ENCODE data around the gene GABARAPL1.
"Not testable (repeated sequence)": the region's sequence is repeated elsewhere in the genome, so short reads cannot be mapped to it uniquely, and the experiment has no call there.

The GABARAPL1 gene

GRCh38 chr12:10212739-10213131 lies at the start of gene GABARAPL1:
Gene GABARAPL1, plus strand, starts transcription at chr12:10212877. Its CDS starts 253 bp downstream, at chr12:10213130.
- DNase-seq, result peak; percentile 89

- no peak for DNase-seq
Observed at GRCh38 chr12:10163084-10163483, 49.6 kb upstream of the GABARAPL1 start.

- DNase-seq, result no peak
Observed at GRCh38 chr12:10165421-10165820, 47.3 kb upstream of the GABARAPL1 start.

- no peak for DNase-seq
Observed at GRCh38 chr12:10167599-10167998, 45.1 kb upstream of the GABARAPL1 start.

- no peak for DNase-seq
Observed at GRCh38 chr12:10169104-10169503, 43.6 kb upstream of the GABARAPL1 start.

GRCh38 chr12:10170216-10170615 lies 42.5 kb upstream of the GABARAPL1 start:
- no peak for DNase-seq

- no peak for DNase-seq
Observed at GRCh38 chr12:10171973-10172728, 40.5 kb upstream of the GABARAPL1 start, which contains the start of gene OLR1. Gene OLR1, minus strand, starts transcription at chr12:10172132. Its CDS starts 55 bp downstream, at chr12:10172077.

- DNase-seq, result no peak
Observed at GRCh38 chr12:10174986-10175614, 37.6 kb upstream of the GABARAPL1 start.

- DNase-seq, result no peak
Observed at GRCh38 chr12:10175846-10176636, 36.6 kb upstream of the GABARAPL1 start.

- DNase-seq, result no peak
Observed at GRCh38 chr12:10178821-10179220, 33.9 kb upstream of the GABARAPL1 start, which contains the start of gene TMEM52B. Gene TMEM52B, plus strand, starts transcription at chr12:10179032. Its CDS starts 543 bp downstream, at chr12:10179575.

GRCh38 chr12:10179776-10180181 lies 32.9 kb upstream of the GABARAPL1 start:
- no peak for DNase-seq

- DNase-seq, result no peak
Observed at GRCh38 chr12:10182354-10183049, 30.2 kb upstream of the GABARAPL1 start.

GRCh38 chr12:10184261-10184843 lies 28.3 kb upstream of the GABARAPL1 start:
- no peak for DNase-seq

GRCh38 chr12:10186299-10186698 lies 26.4 kb upstream of the GABARAPL1 start:
- no peak for DNase-seq

- not testable (repeated sequence) for DNase-seq
Observed at GRCh38 chr12:10186958-10187357, 25.7 kb upstream of the GABARAPL1 start.

- no peak for DNase-seq
Observed at GRCh38 chr12:10189653-10190052, 23.0 kb upstream of the GABARAPL1 start.

- peak; percentile 54 for DNase-seq
Observed at GRCh38 chr12:10190558-10191388, 21.9 kb upstream of the GABARAPL1 start.

GRCh38 chr12:10191865-10192264 lies 20.8 kb upstream of the GABARAPL1 start:
- DNase-seq, result no peak

- DNase-seq, result no peak
Observed at GRCh38 chr12:10194160-10194670, 18.5 kb upstream of the GABARAPL1 start.

- DNase-seq, result no peak
Observed at GRCh38 chr12:10196210-10196609, 16.5 kb upstream of the GABARAPL1 start.

GRCh38 chr12:10197879-10198278 lies 14.8 kb upstream of the GABARAPL1 start:
- no peak for DNase-seq
